Natural killer cell (primary cell): ENCODE measurements around the gene TNIP3. TPM values are rescaled to one million over a fixed set of nuclear protein-coding genes. Genes with fewer than 3 reads are reported as not detected.

Experiments
- ATAC-seq, 3 donors: fragments of 150-1000 bp in 2 of 3; fragments of 200-7000 bp in 1 of 3; cut with Tn5 transposase; 1 replicate in 1 of 3; 2 replicates in 2 of 3; pipeline ENCODE4 v1.10.0; 2021; ENCODE audit warnings: mild to moderate bottlenecking in 2 of 3, moderate library complexity in 2 of 3
- DNase-seq, 2 donors: peaks; one replicate each; pipeline versions ENCODE4 v3.0.0 to v3.0.0-alpha.2; 2013 to 2021; ENCODE audit warnings: mixed read lengths in 1 of 2
- H3K27ac ChIP-seq: one replicate; pipeline ENCODE4 v1.5.1; 2013; ENCODE audit warnings: mild to moderate bottlenecking, low read length
- H3K27me3 ChIP-seq: one replicate; pipeline ENCODE4 v1.6.1; 2013; ENCODE audit warnings: low read length; ENCODE audit not compliant: control insufficient read depth, insufficient read depth
- H3K36me3 ChIP-seq: one replicate; pipeline ENCODE4 v1.6.1; 2013; ENCODE audit warnings: low read length; ENCODE audit not compliant: control insufficient read depth, insufficient read depth
- H3K4me1 ChIP-seq: one replicate; pipeline ENCODE4 v1.6.1; 2013; ENCODE audit warnings: low read length; ENCODE audit not compliant: control insufficient read depth, insufficient read depth
- H3K4me3 ChIP-seq: one replicate; pipeline ENCODE4 v1.5.1; 2013; ENCODE audit warnings: low read length
- H3K9me3 ChIP-seq: one replicate; pipeline ENCODE4 v1.6.1; 2013; ENCODE audit warnings: low read length; ENCODE audit not compliant: control insufficient read depth, insufficient read depth
- H3K27ac Mint-ChIP-seq, 2 donors: one replicate each; pipeline ENCODE4 v1.8.0; 2022; ENCODE audit warnings: mild to moderate bottlenecking in 2 of 2, mixed read lengths in 2 of 2, moderate library complexity in 1 of 2
- H3K27me3 Mint-ChIP-seq, 2 donors: one replicate each; pipeline ENCODE4 v1.8.0; 2022; ENCODE audit warnings: low read depth in 2 of 2, mixed read lengths in 2 of 2
- H3K36me3 Mint-ChIP-seq: one replicate; pipeline ENCODE4 v1.8.0; 2022; ENCODE audit warnings: mixed read lengths
- H3K4me1 Mint-ChIP-seq, 2 donors: one replicate each; pipeline ENCODE4 v1.8.0; 2022; ENCODE audit warnings: mixed read lengths in 2 of 2
- H3K4me3 Mint-ChIP-seq: one replicate; pipeline ENCODE4 v1.8.0; 2022; ENCODE audit warnings: mild to moderate bottlenecking, moderate library complexity, mixed read lengths
- H3K9me3 Mint-ChIP-seq, 2 donors: one replicate each; pipeline ENCODE4 v1.8.0; 2022; ENCODE audit warnings: mixed read lengths in 2 of 2
- WGBS: methylation state at CpG from one replicate; pipeline ENCODE4 v1.1.7; 2013; ENCODE audit warnings: missing lambda C conversion rate; ENCODE audit not compliant: insufficient coverage; 5-methylcytosine and 5-hydroxymethylcytosine counted together
- intact Hi-C: fragments of 100-400 bp; cut with micrococcal nuclease; formaldehyde crosslinking; loops from one replicate; pipeline ENCODE4 v1.14.2; 2022
- total RNA-seq, 4 donors: library from RNA; stranded (reverse); fragments of 120-200 nt in 1 of 4; gene quantifications; one replicate each; pipeline versions ENCODE4 v1.2.3 to v1.2.4, GENCODE V29; 2013 to 2022
- TF ChIP-seq, protein P1 (sequence below): fragments of 200-600 bp; IDR thresholded peaks from one replicate; pipeline ENCODE4 v1.8.0; 2022; ENCODE audit warnings: antibody characterized with exemption

The TNIP3 gene
- total RNA-seq, 3 donors from 2014 or later (not counting 1 experiment from before 2014, with no cell fraction given) = 0.45 to 2.5 (median 0.64) TPM

DNA sequence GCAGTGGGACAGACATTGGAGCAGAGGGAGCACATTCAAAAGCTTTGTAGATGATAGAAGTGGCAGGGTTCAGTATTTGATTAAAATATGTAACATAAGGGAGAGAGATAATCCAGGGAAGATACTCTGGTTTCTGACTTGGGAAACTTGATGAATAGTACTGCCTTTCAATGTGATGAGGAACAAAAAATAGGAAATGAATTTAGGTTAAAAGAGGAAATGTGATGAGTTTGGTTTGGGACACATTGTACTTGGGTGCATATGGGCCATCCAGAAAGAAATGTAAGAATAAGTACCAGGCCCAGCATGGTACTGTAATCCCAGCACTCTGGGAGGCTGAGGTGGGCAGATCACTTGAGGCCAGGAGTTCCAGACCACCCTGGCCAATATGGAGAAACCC, 70.9 kb downstream of the TNIP3 start:
- H3K36me3 ChIP-seq = no peaks in the 10 kb centered on the region
- H3K9me3 ChIP-seq = no peaks in the 10 kb centered on the region
- H3K27ac ChIP-seq = no peak overlapping the region
- Mint-ChIP-seq H3K36me3 (no peaks in the 10 kb centered on the region), H3K4me3 (no peak overlapping the region), H3K27ac (no peak overlapping the region), H3K27me3 (no peaks in the 10 kb centered on the region), H3K4me1 (peaks cover 5% of the 10 kb centered on the region in 2 donors), H3K9me3 (no peaks in the 10 kb centered on the region)
- no peak for DNase-seq
- no peak overlapping the region for H3K4me3 ChIP-seq
- no peaks in the 10 kb centered on the region for H3K27me3 ChIP-seq
- peaks cover 3% of the 10 kb centered on the region for H3K4me1 ChIP-seq
- intact Hi-C loops = no loop called here
- ATAC-seq = no peak
- TF ChIP-seq, protein P1, sequence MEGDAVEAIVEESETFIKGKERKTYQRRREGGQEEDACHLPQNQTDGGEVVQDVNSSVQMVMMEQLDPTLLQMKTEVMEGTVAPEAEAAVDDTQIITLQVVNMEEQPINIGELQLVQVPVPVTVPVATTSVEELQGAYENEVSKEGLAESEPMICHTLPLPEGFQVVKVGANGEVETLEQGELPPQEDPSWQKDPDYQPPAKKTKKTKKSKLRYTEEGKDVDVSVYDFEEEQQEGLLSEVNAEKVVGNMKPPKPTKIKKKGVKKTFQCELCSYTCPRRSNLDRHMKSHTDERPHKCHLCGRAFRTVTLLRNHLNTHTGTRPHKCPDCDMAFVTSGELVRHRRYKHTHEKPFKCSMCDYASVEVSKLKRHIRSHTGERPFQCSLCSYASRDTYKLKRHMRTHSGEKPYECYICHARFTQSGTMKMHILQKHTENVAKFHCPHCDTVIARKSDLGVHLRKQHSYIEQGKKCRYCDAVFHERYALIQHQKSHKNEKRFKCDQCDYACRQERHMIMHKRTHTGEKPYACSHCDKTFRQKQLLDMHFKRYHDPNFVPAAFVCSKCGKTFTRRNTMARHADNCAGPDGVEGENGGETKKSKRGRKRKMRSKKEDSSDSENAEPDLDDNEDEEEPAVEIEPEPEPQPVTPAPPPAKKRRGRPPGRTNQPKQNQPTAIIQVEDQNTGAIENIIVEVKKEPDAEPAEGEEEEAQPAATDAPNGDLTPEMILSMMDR = no peak

DNA sequence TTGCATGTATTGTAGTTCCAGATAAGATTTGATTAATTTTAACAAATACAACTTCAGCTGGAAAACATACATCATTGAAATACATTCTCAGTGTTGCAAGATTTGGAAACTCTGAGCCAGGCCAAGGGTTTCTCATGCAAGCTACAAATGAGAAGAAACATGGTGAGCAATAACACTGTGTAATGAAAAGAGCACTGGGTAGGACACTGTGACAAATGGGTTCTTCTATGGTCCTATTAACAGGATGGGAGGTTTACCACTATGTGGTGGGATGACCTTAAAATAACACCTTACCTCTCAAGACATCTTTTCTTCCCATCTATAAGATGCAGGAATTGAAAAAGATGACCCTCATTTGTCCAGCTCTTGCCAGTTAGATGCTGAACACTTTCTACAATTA, 72.2 kb downstream of the TNIP3 start:
- Mint-ChIP-seq H3K27me3 (no peaks in the 10 kb centered on the region), H3K4me3 (no peak overlapping the region), H3K36me3 (no peaks in the 10 kb centered on the region), H3K9me3 (no peaks in the 10 kb centered on the region), H3K27ac (no peak overlapping the region), H3K4me1 (peaks cover 5% of the 10 kb centered on the region in 2 donors)
- Histone ChIP-seq H3K27ac (no peak overlapping the region), H3K27me3 (no peaks in the 10 kb centered on the region), H3K4me1 (peaks cover 3% of the 10 kb centered on the region), H3K9me3 (no peaks in the 10 kb centered on the region), H3K4me3 (no peak overlapping the region), H3K36me3 (no peaks in the 10 kb centered on the region)
- intact Hi-C loops = no loop called here
- TF ChIP-seq, protein P1 = no peak
- DNase-seq (no peak), ATAC-seq (no peak)

DNA sequence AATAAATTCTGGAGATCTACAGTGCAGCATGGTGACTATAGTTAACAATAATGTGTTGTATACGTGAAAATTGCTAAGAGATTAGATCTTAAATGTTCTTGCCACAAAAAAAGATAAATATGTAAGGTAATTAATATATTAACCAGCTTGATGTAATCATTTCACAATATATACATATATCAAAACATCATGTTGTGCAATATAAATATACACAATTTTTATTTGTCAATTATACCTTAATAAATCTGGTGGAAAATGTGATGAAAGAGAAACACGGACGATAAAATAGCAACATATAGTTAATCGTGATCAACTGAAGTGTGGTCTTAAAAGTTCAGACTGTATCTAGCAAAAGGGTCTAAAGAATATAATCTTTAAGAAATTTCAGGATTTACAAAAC, 75.3 kb downstream of the TNIP3 start:
- Mint-ChIP-seq H3K36me3 (no peaks in the 10 kb centered on the region), H3K4me3 (no peak overlapping the region), H3K27me3 (peaks cover 8 to 25% of the 10 kb centered on the region in 2 donors), H3K9me3 (no peaks in the 10 kb centered on the region), H3K27ac (no peak overlapping the region), H3K4me1 (peaks cover 5% of the 10 kb centered on the region in 2 donors)
- WGBS = no CpG with 5 or more reads among the region's 4 CpGs
- Histone ChIP-seq H3K4me1 (peaks cover 3% of the 10 kb centered on the region), H3K36me3 (no peaks in the 10 kb centered on the region), H3K27ac (no peak overlapping the region), H3K27me3 (peaks cover 8% of the 10 kb centered on the region), H3K9me3 (no peaks in the 10 kb centered on the region), H3K4me3 (no peak overlapping the region)
- TF ChIP-seq, protein P1 = no peak
- intact Hi-C loops = no loop called here
- ATAC-seq (no peak), DNase-seq (no peak)

Other genes with a start within 250 kb of the TNIP3 start
- gene PRDM5, start 241.6 kb downstream of the TNIP3 start, total RNA-seq = not detected
- not detected for gene NDNF, start 91.8 kb downstream of the TNIP3 start, total RNA-seq
- not detected for gene QRFPR, start 216.7 kb upstream of the TNIP3 start, total RNA-seq